GM21737 (cell line): ENCODE measurements around the gene USP19.

Source experiments
- ATAC-seq: cut with Tn5 transposase; IDR thresholded peaks from one replicate; pipeline ENCODE4 v1.9.1; 2021; ENCODE audit warnings: mild to moderate bottlenecking, moderate library complexity; ENCODE audit not compliant: unreplicated experiment

The USP19 gene, protein sequence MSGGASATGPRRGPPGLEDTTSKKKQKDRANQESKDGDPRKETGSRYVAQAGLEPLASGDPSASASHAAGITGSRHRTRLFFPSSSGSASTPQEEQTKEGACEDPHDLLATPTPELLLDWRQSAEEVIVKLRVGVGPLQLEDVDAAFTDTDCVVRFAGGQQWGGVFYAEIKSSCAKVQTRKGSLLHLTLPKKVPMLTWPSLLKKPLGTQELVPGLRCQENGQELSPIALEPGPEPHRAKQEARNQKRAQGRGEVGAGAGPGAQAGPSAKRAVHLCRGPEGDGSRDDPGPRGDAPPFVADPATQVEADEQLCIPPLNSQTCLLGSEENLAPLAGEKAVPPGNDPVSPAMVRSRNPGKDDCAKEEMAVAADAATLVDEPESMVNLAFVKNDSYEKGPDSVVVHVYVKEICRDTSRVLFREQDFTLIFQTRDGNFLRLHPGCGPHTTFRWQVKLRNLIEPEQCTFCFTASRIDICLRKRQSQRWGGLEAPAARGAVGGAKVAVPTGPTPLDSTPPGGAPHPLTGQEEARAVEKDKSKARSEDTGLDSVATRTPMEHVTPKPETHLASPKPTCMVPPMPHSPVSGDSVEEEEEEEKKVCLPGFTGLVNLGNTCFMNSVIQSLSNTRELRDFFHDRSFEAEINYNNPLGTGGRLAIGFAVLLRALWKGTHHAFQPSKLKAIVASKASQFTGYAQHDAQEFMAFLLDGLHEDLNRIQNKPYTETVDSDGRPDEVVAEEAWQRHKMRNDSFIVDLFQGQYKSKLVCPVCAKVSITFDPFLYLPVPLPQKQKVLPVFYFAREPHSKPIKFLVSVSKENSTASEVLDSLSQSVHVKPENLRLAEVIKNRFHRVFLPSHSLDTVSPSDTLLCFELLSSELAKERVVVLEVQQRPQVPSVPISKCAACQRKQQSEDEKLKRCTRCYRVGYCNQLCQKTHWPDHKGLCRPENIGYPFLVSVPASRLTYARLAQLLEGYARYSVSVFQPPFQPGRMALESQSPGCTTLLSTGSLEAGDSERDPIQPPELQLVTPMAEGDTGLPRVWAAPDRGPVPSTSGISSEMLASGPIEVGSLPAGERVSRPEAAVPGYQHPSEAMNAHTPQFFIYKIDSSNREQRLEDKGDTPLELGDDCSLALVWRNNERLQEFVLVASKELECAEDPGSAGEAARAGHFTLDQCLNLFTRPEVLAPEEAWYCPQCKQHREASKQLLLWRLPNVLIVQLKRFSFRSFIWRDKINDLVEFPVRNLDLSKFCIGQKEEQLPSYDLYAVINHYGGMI (N-terminal part only)

DNA sequence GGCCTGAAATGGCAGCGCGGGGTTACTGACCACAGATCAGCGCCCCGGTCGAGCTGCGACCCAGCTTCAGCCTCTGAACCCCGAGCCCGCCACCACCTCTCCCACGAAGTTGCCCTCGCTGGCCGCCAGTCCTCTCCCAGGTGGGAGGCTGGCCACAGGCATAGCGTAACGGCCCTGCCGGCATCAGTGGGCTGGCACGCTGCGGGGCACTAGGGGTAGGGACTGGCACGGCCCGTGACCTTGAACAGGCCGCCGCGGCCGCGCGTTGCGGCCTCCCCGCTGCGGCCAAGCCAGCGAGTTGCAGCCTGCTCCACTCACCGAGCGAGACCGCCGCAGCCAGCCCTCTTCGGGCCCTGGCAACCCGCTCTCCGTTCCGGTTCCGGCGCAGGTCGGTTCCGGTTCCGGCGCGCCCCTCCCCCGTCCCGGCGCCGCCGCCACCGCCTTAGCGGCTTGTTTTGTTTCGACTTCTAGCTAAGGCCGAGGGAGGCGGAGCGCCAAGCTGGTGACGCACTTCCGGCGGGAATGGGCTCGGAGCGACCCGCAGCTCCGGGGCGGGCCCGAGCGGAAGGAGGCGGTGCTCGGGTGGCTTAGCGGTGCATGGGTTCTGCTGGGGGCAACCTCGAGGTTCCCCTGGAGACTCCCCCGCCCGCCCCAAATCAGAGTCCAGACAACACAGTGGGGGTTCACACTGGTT is at the start of gene USP19:
Gene USP19 (minus strand): TSS at position 386 of the 694 bp plus-strand sequence. CDS start 1,678 bp downstream, outside the sequence.
- peak; percentile 85 for ATAC-seq

- no peak for ATAC-seq
Observed at GRCh38 chr3:49166752-49167556, 46.3 kb upstream of the USP19 start.

GRCh38 chr3:49165771-49166751 is 45.4 kb upstream of the USP19 start, which contains the start of gene CCDC71:
Gene CCDC71, minus strand, starts transcription at chr3:49166331. Its CDS starts 2,123 bp downstream, at chr3:49164208.
- no peak for ATAC-seq

GRCh38 chr3:49164983-49165720 is 44.5 kb upstream of the USP19 start:
- no peak for ATAC-seq

DNA sequence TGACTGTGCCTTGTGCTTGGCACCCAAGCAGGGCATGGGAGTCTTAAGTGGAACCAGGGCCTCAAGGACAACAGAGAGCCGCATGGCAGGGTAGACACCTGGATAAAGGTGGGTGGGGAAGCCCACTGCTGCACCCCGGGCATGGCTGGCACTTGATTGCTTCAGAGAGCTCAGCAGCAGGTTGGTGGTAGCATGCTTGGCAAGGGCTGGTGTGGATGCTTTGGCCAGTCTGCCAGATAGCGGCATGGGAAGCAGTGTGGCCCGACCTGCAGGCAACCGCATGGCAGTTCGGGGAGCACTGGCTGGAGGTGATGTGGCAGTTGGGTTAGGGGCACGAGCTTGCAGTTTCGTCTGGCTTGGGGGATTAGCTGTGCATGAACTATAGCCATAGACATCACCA is 43.0 kb upstream of the USP19 start:
- ATAC-seq, result no peak

- ATAC-seq, result no peak
Observed at GRCh38 chr3:49162751-49163419, 42.3 kb upstream of the USP19 start.

- no peak for ATAC-seq
Observed at GRCh38 chr3:49161808-49162530, 41.3 kb upstream of the USP19 start.

DNA sequence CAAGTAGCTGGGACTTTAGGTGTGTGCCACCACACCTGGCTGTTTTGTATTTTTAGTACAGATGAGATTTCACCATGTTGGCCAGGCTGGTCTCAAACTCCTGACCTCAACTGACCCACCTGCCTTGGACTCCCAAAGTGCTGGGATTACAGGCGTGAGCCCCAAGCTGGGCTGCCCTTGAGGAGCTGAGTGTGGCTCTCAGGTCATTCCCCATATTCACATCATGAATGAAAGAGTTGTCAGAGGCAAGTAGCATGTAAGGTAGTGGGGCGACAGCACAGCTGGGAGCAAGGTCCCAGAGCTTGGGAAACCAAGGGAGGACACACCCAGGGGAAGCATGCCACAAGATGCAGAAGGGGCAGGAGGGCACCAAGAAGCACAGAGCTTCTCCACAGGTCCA is 40.6 kb upstream of the USP19 start:
- no peak for ATAC-seq

DNA sequence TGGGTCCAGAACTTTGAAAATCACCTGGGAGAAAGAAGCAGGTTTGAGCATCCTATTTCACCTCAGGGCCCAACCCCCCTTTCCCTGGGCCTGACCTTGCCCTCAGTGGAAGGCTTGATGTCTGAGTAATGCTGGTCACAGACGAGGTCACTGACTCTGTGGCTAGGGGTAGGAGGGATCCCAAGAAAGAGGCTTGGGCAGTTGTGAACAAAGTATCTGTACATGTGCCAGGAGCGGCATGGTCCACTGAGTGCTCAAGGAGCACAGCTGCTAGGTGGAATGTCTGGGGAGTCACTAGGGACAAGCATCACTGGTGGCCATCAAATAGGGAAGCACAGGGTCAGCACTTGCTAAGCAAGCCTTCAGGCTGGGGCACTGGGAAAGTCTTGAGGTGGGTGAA is 38.2 kb upstream of the USP19 start:
- ATAC-seq, result no peak

GRCh38 chr3:49158103-49158709 is 37.6 kb upstream of the USP19 start:
- no peak for ATAC-seq

DNA sequence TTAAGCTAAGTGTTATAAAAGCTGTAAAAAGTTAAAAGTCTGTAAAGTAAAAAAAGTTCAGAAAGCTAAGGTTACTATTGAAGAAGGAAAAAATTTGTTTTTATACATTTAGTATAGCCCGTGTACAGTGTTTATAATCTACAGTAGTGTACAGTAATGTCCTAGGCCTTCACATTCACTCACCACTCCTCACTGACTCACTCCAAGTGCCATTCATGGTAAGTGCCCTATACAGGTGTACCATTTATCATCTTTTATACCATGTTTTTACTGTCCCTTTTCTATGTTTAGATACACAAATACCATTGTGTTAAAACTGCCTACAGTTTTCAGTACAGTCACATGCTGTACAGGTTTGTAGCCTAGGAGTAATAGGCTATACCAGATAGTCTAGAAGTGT is 36.7 kb upstream of the USP19 start:
- ATAC-seq, result no peak

DNA sequence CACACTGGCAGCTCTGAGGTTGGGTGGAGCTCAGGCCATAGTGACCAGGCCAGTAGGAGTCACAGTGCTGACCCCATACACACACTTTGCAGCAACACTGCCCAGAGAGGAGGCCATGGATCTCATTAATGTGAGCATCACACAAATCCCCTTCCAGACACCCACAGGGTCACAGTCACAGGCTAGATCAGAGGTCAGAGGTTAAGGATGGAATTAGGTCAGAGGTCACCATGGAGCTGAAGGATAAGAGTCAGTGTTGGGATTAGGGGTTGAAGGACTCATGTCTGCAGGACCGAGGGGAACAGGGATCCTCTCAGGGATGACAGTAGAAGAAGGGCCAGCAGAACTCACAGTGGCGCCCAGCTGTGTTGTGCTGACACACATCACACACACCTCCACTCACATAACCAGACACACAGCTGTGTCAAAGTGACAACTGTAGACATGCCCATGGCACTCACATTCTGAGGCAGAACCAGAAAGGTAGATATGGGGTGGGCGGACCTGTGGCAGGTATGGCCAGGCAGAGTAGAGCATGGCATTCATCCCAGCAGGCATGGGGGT is 32.8 kb upstream of the USP19 start:
- ATAC-seq, result no peak

DNA sequence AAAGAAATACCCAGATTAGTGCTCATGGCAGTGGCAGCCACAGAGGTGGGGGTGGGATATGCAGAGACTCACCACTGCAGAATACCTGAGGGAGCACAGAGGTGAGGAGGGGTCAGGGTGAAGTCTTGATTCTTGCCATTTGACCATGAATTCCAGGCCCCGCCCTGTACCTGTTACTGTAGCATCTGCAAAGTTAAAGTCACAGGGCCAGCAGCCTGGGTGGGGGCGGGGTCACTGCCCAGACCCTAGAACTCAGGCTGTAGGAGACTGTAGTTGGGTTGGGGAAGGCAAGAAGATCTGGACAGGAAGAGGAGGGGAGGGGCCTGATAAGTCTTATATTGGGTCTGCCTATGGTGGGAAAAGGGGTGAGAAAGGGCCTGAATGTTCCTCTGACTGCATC is 31.0 kb upstream of the USP19 start:
- no peak for ATAC-seq

DNA sequence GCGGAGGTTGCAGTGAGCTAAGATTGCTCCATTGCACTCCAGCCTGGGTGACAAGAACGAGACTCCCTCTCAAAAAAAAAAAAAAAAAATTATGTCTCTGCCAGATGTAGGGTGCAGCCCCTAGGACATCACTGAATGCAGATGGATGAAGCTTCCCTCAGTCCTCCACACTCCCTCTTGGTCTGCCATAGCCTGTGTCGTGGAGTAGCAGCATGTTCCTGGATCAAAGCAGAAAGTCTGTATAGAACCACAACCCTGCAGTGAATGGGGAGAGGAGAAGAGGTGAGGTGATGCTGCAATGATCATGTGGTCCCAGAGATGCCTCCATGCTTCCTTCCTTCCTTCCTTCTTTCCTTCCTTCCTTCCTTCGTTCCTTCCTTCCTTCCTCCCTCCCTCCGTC is 27.5 kb upstream of the USP19 start:
- ATAC-seq, result no peak

- no peak for ATAC-seq
Observed at GRCh38 chr3:49140080-49140479, 19.5 kb upstream of the USP19 start.

GRCh38 chr3:49135499-49135898 is 14.9 kb upstream of the USP19 start:
- no peak for ATAC-seq
